ENCODE measurements around the gene TBC1D1. TPM values are rescaled to one million over a fixed set of nuclear protein-coding genes. Genes with fewer than 3 reads are reported as not detected.

TBC1D1 gene
- total and polyA plus RNA-seq, 2 donors (not counting 3 experiments of a cell fraction or from before 2014, with no cell fraction given): 63.5 to 116 TPM

GRCh38 chr4:38113132-38113531 lies 222.2 kb downstream of the TBC1D1 start:
- Histone ChIP-seq H3K9me1 (replicated peaks; ENCODE audit: control insufficient read depth, extremely low read depth, insufficient read depth, low read length) (no peaks in the 10 kb centered on the region), H2AFZ (ENCODE audit: low read depth, low read length) (no peak overlapping the region), H3K79me2 (ENCODE audit: control insufficient read depth, insufficient read depth, low read length) (no peaks in the 10 kb centered on the region), H3K36me3 (ENCODE audit: control insufficient read depth in 2 of 2, extremely low read depth in 1 of 2, insufficient read depth in 2 of 2, low read length in 2 of 2) (peaks cover 0 to 3% of the 10 kb centered on the region in 2 experiments), H3K4me3 (replicated peaks in 1 of 3; ENCODE audit: insufficient read depth in 1 of 3, low read depth in 1 of 3, low read length in 3 of 3) (no peak overlapping the region), H3K9me3 (replicated peaks; ENCODE audit: control insufficient read depth, insufficient read depth, low read length) (no peaks in the 10 kb centered on the region), H4K20me1 (replicated peaks; ENCODE audit: control insufficient read depth, extremely low read depth, insufficient read depth, low read length) (no peaks in the 10 kb centered on the region), H3K9ac (replicated peaks; ENCODE audit: extremely low read depth, insufficient read depth, low read length) (no peak overlapping the region), H3K27me3 (ENCODE audit: control insufficient read depth in 2 of 2, insufficient read depth in 2 of 2, low read length in 2 of 2) (no peaks in the 10 kb centered on the region), H3K4me2 (ENCODE audit: insufficient read depth, low read length) (no peak overlapping the region), H3K4me1 (ENCODE audit: control insufficient read depth, extremely low read depth, insufficient read depth, low read length) (no peaks in the 10 kb centered on the region), H3K27ac (ENCODE audit: insufficient read depth, low read depth, low read length) (no peak overlapping the region)
- FAIRE-seq (no peak), DNase-seq (ENCODE audit: low read depth, low spot score) (no peak)
- dilution Hi-C loops (cut with MboI; ENCODE audit: extremely low pct_ligation_motif_present, low sequenced_read_pairs) (no loop called here), intact Hi-C loops (cut with micrococcal nuclease) (no loop called here)
- TF ChIP-seq FOS (IDR thresholded peaks at IDR 0.05; ENCODE audit: borderline replicate concordance, insufficient read depth, low read length) (no peak), MAX (IDR thresholded peaks at IDR 0.05; ENCODE audit: insufficient read depth, insufficient read length) (no peak)
- CTCF ChIA-PET: interaction anchor here (1.4 kb wide), 1 partner anchor 67 kb away, joined by 3 read pairs; no protein-coding TSS in a partner anchor
- POLR2A ChIA-PET: no interaction called here
- BruUV-seq (replicated peaks): no TSS peak

DNA sequence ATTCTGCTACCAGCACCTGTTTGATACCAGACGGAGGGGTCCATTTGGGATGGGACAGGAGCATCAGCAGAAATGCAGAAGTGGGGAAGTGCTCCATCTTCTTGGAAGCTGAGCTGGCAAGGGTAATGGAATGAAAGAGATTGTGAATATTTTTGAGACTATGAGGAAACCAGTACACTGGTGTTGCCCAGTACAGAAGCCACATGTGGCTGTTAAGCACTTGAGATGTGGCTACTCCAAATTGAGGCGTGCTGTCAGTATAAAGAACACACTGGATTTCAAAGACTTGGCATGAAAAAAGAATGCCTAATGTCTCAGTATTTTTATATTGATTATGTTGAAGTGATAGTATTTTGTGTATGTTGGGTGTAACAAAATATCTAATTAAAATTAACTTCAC lies 222.7 kb downstream of the TBC1D1 start:
- BruUV-seq (replicated peaks): no TSS peak
- H2AFZ ChIP-seq (ENCODE audit: low read depth, low read length): no peak overlapping the region
- H3K9me3 ChIP-seq (replicated peaks; ENCODE audit: control insufficient read depth, insufficient read depth, low read length): no peaks in the 10 kb centered on the region
- H3K9me1 ChIP-seq (replicated peaks; ENCODE audit: control insufficient read depth, extremely low read depth, insufficient read depth, low read length): no peaks in the 10 kb centered on the region
- no peaks in the 10 kb centered on the region for H3K79me2 ChIP-seq (ENCODE audit: control insufficient read depth, insufficient read depth, low read length)
- no peak overlapping the region for H3K4me2 ChIP-seq (ENCODE audit: insufficient read depth, low read length)
- H4K20me1 ChIP-seq (replicated peaks; ENCODE audit: control insufficient read depth, extremely low read depth, insufficient read depth, low read length): no peaks in the 10 kb centered on the region
- no peak for TF ChIP-seq POLR2A (IDR thresholded peaks at IDR 0.05; ENCODE audit: low read depth, low read length)
- no peak for TF ChIP-seq MAX (IDR thresholded peaks at IDR 0.05; ENCODE audit: insufficient read depth, insufficient read length)
- TF ChIP-seq POLR2AphosphoS5 (IDR thresholded peaks at IDR 0.05; ENCODE audit: insufficient read depth, low read depth, low read length): no peak
- TF ChIP-seq JUN (IDR thresholded peaks at IDR 0.05; ENCODE audit: borderline replicate concordance, insufficient read depth, insufficient read length, low read depth): no peak
- no peak for TF ChIP-seq EZH2 (IDR thresholded peaks at IDR 0.05; ENCODE audit: borderline replicate concordance, low read depth, low read length, severe bottlenecking)
- TF ChIP-seq CTCF (IDR thresholded peaks at IDR 0.05; ENCODE audit: extremely low read depth in 1 of 2, insufficient read depth in 1 of 2, low read depth in 1 of 2, low read length in 2 of 2): no peak
- CTCF ChIA-PET: interaction anchor here (1.1 to 2.0 kb wide), 3 partner anchors 10 to 66 kb away, joined by 3 to 6 read pairs (median 4); no protein-coding TSS in a partner anchor
- H3K4me3 ChIP-seq (replicated peaks in 1 of 3; ENCODE audit: insufficient read depth in 1 of 3, low read depth in 1 of 3, low read length in 3 of 3): no peak overlapping the region
- FAIRE-seq: peak; percentile 15
- no peak overlapping the region for H3K9ac ChIP-seq (replicated peaks; ENCODE audit: extremely low read depth, insufficient read depth, low read length)
- H3K4me1 ChIP-seq (ENCODE audit: control insufficient read depth, extremely low read depth, insufficient read depth, low read length): no peaks in the 10 kb centered on the region
- intact Hi-C loops (cut with micrococcal nuclease): no loop called here
- no peak for DNase-seq (ENCODE audit: low read depth, low spot score)
- H3K27me3 ChIP-seq (ENCODE audit: control insufficient read depth in 2 of 2, insufficient read depth in 2 of 2, low read length in 2 of 2): no peaks in the 10 kb centered on the region
- POLR2A ChIA-PET: no interaction called here
- dilution Hi-C loops (cut with MboI; ENCODE audit: extremely low pct_ligation_motif_present, low sequenced_read_pairs): no loop called here
- no peak overlapping the region for H3K27ac ChIP-seq (ENCODE audit: insufficient read depth, low read depth, low read length)
- H3K36me3 ChIP-seq (ENCODE audit: control insufficient read depth in 2 of 2, extremely low read depth in 1 of 2, insufficient read depth in 2 of 2, low read length in 2 of 2): peaks cover 2 to 3% of the 10 kb centered on the region in 2 experiments

All from endothelial cell of umbilical vein (primary cell).